Measurements from ENCODE around the gene CGB1. TPM values are rescaled to one million over a fixed set of nuclear protein-coding genes. Genes with fewer than 3 reads are reported as not detected.

The CGB1 gene
- total and polyA plus RNA-seq, 9 of the 15 experiments (the other 6 are each of a cell fraction or from before 2014, with no cell fraction given) = not detected

- TF ChIP-seq E2F1 (CRISPR knock-in tag; IDR thresholded peaks at IDR 0.05) (no peak; the same call in 1 of the 2 replicates), TCF3 (CRISPR knock-in tag; IDR thresholded peaks at IDR 0.05) (no peak; the same call in 1 of the 2 replicates), GATA2 (CRISPR knock-in tag; IDR thresholded peaks at IDR 0.05) (no peak), PBX2 (CRISPR knock-in tag; IDR thresholded peaks at IDR 0.05; ENCODE audit: low read depth) (peak; percentile 83), PBX2 (tag; conservative IDR thresholded peaks at IDR 0.05; ENCODE audit: low read depth) (peak; percentile 98), ZNF511 (CRISPR knock-in tag; IDR thresholded peaks at IDR 0.05) (peak; percentile 13), ZNF395 (CRISPR knock-in tag; IDR thresholded peaks at IDR 0.05) (no peak), ERF (CRISPR knock-in tag; IDR thresholded peaks at IDR 0.05) (no peak), TBP (optimal IDR thresholded peaks at IDR 0.05; ENCODE audit: low read depth, low read length) (peak; percentile 73), SMARCB1 (IDR thresholded peaks at IDR 0.05; ENCODE audit: insufficient read length, low read depth) (no peak), LARP7 (IDR thresholded peaks at IDR 0.05) (no peak), VEZF1 (CRISPR knock-in tag; IDR thresholded peaks at IDR 0.05) (peak; percentile 95), TSC22D4 (tag; IDR thresholded peaks at IDR 0.05) (no peak), CHD4 (IDR thresholded peaks at IDR 0.05; ENCODE audit: insufficient read depth, insufficient replicate concordance, low read depth, low read length, poor library complexity, severe bottlenecking) (no peak), MBD1 (CRISPR knock-in tag; IDR thresholded peaks at IDR 0.05) (no peak), ZNF263 (CRISPR knock-in tag; IDR thresholded peaks at IDR 0.05; ENCODE audit: borderline replicate concordance) (peak; percentile 83), KAT8 (IDR thresholded peaks at IDR 0.05; ENCODE audit: low read depth) (no peak)
Observed at GRCh38 chr19:48993175-48994034, 43.3 kb downstream of the CGB1 start, which contains the start of the genes GYS1 and RUVBL2 (continued).

Data from K562 (cell line).